ENCODE measurements around the gene PRKAA1. TPM values are rescaled to one million over a fixed set of nuclear protein-coding genes. Genes with fewer than 3 reads are reported as not detected.
"Not testable (repeated sequence)": the region's sequence is repeated elsewhere in the genome, so short reads cannot be mapped to it uniquely, and the experiment has no call there.

The PRKAA1 gene
- polyA plus RNA-seq, 3 donors, result 57.7 to 87.5 (median 79.3) TPM

- no peak for DNase-seq
Observed at GRCh38 chr5:40828690-40829661, 30.8 kb upstream of the PRKAA1 start.

GRCh38 chr5:40828021-40828631, 30.0 kb upstream of the PRKAA1 start:
- DNase-seq, result no peak

GRCh38 chr5:40827188-40827977, 29.2 kb upstream of the PRKAA1 start:
- no peak for DNase-seq

GRCh38 chr5:40826489-40827187, 28.5 kb upstream of the PRKAA1 start:
- DNase-seq, result no peak

GRCh38 chr5:40825461-40826043, 27.4 kb upstream of the PRKAA1 start:
- not testable (repeated sequence) for DNase-seq

- no peak for DNase-seq
Observed at GRCh38 chr5:40823459-40823858, 25.3 kb upstream of the PRKAA1 start.

GRCh38 chr5:40813698-40814281, 15.6 kb upstream of the PRKAA1 start:
- DNase-seq, result no peak

- DNase-seq, result no peak
Observed at GRCh38 chr5:40812125-40812524, 14.0 kb upstream of the PRKAA1 start.

GRCh38 chr5:40801771-40802562, 3.8 kb upstream of the PRKAA1 start:
- DNase-seq, result no peak

GRCh38 chr5:40799258-40799657, 1.1 kb upstream of the PRKAA1 start:
- no peak for DNase-seq

- no peak for DNase-seq
Observed at GRCh38 chr5:40798801-40799210, 632 bp upstream of the PRKAA1 start.

- DNase-seq, result peak; percentile 65
Observed at GRCh38 chr5:40797273-40798011, 732 bp downstream of the PRKAA1 start.

- DNase-seq, result no peak
Observed at GRCh38 chr5:40796487-40796889, 1.7 kb downstream of the PRKAA1 start.

- DNase-seq, result not testable (repeated sequence)
Observed at GRCh38 chr5:40794877-40795276, 3.3 kb downstream of the PRKAA1 start.

- not testable (repeated sequence) for DNase-seq
Observed at GRCh38 chr5:40794340-40794739, 3.8 kb downstream of the PRKAA1 start.

- not testable (repeated sequence) for DNase-seq
Observed at GRCh38 chr5:40792691-40793090, 5.5 kb downstream of the PRKAA1 start.

GRCh38 chr5:40791715-40792139, 6.4 kb downstream of the PRKAA1 start:
- DNase-seq, result no peak

- DNase-seq, result no peak
Observed at GRCh38 chr5:40790947-40791593, 7.1 kb downstream of the PRKAA1 start.

GRCh38 chr5:40788941-40789340, 9.2 kb downstream of the PRKAA1 start:
- not testable (repeated sequence) for DNase-seq

Data from renal pelvis (tissue), 4 donors.